CD4-positive, alpha-beta T cell treated with Interleukin-17A for 4 hours (primary cell): ENCODE measurements around the gene GUK1.

ENCODE experiments used
- DNase-seq: peaks from one replicate; pipeline ENCODE4 v3.0.0-alpha.2; 2020; ENCODE audit warnings: mixed read lengths

GUK1 gene

DNA sequence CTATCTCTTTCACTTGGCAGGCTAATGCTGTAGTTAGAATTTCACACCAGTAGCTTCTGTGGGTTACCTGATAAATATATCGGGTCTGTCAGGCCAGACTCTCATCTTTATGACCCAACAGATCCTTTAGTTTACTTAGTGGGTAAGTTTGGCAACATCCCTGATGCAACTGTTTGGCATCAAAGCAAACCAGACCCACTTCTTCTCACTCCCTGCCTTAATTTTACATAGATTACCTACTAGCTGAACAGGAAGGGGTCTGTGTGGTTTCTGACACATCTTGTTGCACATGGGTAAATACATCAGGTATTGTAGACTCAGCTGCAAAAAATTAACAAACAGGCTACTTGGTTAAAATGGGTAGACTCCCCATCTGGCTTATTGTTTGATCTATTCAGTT lies 3.2 kb upstream of the GUK1 start:
- DNase-seq = no peak

DNA sequence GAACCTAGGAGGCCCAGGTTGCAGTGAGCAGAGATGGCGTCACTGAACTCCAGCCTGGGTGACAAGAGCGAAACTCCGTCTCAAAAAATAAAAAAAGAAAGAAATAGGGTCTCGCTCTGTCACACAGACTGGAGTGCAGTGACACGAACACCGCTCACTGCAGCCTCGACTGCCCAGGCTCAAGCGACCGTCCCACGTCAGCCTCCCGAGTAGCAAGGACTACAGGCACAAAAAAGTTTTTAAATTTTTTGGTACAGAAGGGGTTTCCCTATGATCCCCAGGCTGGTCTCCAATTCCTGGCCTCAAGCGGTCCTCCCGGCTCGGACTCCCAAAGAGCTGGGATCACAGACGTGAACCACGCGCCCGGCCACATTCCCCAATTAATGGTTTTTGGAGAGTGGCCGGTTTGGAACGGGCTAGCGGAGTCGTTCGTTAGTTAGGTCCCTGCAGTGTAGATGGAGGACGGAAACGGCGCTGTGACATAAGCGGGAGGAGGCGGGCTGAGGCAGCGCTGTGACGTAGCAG lies 611 bp upstream of the GUK1 start:
- DNase-seq = no peak

DNA sequence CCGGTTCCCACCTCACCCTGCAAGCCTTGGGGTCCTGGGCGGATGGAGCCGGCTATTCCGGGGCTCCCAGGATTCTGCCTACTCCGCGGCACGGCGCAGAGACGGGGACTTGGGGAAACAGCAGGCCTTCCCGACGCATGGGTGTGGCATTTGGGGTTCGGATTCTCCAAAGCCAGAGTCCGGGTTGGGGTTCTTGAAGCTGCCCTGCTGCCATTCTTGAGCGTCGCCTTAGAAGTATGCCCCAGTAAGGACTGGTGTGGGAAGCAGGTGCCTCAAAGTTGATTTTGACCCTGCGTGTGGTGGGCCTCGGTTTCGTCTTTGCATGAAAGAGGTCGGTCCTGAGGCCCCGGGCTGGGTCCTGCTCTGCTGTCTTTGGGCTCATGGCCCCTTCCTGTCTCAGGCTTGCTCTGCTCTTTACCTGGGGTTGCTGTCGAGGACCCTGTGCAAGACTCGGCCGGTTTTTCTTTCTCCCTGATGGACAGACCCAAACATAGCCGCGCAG lies 696 bp downstream of the GUK1 start:
- DNase-seq = no peak

DNA sequence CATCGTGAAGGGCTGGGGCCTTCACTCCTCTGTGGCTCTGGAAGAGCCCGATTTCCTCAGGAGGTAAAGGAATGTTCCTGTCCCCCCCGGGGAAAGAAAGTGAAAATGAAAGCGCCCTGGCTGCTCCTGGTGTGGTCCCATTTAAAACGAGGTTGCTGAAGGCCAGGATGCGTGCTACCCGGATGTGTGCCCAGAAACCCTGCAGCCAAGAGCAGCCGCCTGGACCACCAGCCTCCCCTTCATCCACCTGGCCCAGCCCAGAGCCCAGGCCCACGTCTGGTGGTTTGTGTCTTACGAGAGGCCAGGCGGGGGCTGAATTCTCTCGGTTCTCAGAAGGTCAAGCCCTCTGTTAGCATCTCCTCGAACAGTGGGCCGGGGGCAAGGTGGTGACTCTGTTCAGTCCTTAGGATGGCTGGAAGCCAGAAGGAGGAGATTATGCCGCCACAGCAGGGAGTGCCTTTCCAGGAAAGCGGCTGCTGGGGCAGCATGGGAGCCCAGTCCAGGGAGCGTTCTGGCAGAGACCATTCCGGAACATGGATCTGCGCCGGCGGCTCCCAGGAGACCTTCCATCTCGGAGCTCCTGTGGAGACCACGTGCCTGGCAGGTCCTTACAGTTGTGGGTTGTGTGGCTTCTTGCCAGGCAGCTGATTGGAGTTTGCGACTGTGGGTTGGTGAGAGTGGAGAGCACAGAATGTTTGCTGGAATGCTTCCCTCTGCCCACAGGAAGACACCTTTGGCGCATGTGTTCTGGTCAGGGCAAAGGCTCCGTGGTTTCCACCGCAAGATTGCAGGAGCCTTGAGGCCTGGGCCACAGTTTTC lies 1.4 kb downstream of the GUK1 start:
- DNase-seq = peak; percentile 32

- DNase-seq = no peak
These were observed 2.1 kb downstream of the GUK1 start for GRCh38 chr1:228142155-228142691.

- DNase-seq = no peak
These were observed 2.6 kb downstream of the GUK1 start for GRCh38 chr1:228142701-228143136.

- no peak for DNase-seq
These were observed 3.6 kb downstream of the GUK1 start for GRCh38 chr1:228143480-228144192.

DNA sequence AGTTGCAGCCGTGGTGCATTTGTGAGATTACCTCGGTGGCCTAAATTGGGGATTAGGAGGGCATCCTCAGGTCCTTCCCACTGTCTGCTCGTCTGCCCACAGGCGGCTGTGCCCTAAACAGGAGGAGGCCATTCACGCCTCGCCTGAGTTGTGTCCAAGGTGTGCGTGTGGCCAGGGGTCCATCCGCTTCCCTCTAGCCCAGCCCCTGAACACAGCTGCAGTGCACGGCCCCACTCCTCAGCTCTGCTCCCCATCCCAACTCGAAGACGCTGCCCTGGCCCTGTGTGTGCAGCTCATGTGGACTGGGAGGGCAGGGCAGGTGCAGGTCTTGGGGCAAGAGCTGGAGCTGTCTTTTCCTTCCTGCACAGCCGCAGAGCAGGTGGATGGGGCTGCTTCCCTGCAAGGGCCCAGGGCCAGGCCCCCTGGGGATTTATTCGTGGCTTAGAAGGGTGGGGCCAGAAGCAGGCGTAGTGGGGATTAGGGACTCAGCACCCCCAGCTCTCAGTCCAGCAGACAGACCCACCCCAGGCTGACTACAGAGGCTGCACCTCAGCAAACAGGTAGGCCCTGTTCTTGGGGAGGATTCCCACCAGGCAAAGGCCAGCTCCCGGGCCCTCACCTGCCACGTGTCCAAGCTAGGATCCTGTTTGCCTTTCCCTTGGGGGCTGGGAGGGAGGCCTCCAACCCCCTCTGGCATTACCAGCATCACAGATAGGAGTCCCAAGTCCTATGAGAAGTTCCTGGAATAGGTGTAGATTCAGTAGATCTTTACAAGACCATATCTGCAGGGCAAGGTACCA lies 4.3 kb downstream of the GUK1 start:
- DNase-seq = no peak

DNA sequence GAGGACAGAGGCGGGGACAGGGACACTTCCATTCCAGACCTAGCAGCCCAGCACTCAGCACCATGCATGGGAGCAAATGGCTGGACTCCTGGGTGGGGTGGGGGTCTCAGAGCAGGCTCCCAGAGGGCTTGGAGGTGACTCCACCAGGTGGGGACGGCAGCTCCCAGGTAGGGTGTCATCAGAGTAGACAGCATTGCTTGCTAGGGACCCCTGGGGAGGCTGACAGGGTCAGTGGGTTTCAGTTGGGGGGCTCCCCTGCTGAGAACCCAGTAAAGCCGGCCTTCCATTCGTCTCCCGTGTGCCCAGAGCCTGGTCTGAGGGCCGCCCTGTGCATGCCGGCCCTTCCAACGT lies 4.9 kb downstream of the GUK1 start:
- no peak for DNase-seq

DNA sequence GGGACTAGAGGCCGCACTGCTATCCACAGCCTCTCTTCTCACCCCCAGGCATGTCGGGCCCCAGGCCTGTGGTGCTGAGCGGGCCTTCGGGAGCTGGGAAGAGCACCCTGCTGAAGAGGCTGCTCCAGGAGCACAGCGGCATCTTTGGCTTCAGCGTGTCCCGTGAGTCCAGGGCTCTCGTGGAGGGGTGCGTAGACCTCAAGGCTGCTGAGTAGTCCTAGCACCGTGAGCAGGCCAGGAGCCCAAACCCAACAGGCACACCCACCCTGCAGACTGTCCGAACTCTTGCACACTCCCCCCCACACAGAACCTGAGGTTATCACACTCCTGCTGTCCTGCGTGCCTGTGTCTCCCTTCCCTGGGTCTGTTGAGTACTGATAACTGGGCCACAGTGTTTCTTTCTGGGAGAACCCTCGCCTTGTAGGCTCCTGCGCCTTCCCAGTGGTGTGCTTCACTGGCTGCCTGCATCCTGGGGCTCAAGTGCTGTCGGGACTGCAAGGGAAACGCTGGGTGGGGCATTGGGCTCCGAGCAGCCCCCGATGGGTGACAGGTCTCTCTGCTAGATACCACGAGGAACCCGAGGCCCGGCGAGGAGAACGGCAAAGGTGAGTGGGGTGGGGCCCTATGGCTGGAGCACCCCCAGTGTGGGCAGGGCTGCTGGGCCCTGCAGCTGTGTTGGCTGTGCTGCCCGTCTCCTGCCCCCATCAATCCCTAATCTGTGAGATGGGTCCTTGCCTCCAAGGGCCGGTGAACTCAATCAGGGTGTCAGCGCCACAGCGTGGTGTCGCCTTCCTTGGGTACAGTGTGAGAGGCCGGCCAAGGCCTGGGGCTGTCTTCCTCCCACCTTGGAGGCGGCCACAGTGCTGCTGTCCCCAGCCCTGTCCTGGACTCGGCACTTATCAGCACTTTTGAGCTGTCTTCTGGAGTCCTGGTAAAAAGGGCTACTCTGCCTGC lies 5.7 kb downstream of the GUK1 start:
- no peak for DNase-seq

GRCh38 chr1:228146417-228147150 lies 6.5 kb downstream of the GUK1 start:
- DNase-seq = no peak

- no peak for DNase-seq
These were observed 7.1 kb downstream of the GUK1 start for GRCh38 chr1:228147151-228147693.

GRCh38 chr1:228147768-228148167 lies 7.7 kb downstream of the GUK1 start:
- DNase-seq = no peak

DNA sequence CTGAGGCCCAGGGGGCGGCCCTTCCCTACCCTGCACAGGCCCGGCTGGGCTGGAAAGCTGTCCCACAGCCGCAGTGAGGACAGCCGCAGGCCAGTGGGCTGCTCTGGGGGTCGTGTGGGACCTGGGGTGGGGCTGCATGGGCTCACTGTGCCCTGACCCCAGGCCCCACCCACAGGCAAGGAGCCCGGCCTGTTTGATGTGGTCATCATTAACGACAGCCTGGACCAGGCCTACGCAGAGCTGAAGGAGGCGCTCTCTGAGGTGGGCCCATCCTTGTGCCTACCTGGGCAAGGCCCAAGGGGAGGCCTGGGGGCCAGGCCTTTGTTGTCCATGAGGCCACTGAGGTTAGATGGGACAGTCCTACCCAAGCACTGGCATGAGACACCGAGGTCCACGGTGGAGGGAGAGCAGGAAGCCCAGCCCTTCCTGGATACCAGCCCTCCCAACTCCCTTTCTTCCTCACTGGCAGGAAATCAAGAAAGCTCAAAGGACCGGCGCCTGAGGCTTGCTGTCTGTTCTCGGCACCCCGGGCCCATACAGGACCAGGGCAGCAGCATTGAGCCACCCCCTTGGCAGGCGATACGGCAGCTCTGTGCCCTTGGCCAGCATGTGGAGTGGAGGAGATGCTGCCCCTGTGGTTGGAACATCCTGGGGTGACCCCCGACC lies 8.2 kb downstream of the GUK1 start:
- peak; percentile 0 for DNase-seq

DNA sequence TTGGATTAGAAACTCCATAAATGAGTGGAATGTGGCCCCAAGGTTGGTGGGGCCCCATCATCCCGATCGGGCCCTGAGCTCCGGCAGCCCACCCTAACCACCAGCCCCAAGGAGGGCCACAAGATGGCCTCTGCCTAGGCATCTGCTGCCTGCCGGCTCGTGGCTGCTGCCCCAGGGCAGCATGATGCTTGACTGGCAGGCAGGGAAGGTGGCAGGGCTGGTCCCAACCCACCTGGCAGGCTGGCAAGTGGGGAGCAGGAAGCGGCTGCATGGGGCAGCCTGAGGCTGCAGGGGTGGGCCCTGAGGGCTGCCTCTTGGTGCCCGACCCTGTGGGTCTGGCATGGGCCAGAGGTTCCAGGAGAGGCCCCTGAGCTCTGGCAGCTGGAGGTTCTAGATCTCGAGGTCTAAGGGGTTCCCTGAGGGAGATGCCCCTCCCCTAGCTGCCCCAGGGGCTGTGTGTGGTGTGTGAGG lies 8.9 kb downstream of the GUK1 start:
- no peak for DNase-seq

GRCh38 chr1:228149406-228150119 lies 9.5 kb downstream of the GUK1 start, which contains the start of gene GJC2:
Gene GJC2 (plus strand): TSS chr1:228149930. CDS start chr1:228157759, 7,829 bp downstream.
- no peak for DNase-seq

DNA sequence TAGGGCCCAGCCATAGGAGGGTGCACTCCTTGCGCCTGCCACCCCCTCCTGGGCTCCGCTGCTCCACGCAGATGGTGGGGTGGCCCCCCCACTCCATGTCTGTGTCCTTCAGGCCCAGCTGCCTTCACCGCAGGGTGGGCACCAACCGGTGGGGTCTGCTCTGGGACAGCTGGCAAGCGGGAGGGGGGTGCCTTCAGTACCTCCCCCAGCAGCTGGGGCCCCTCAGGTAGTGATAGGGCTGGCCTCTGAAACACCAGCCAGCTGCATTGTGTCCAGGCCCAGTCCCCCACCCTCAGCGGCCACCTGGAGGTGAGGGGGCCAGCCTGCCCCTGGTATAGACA lies 10.0 kb downstream of the GUK1 start:
- no peak for DNase-seq

GRCh38 chr1:228150461-228151179 lies 10.5 kb downstream of the GUK1 start:
- DNase-seq = peak; percentile 1
